Measurements from ENCODE around the gene NHLH1. TPM values are rescaled to one million over a fixed set of nuclear protein-coding genes. Genes with fewer than 3 reads are reported as not detected.

NHLH1 gene
- total RNA-seq, 1 donor from 2014 or later: not detected

DNA sequence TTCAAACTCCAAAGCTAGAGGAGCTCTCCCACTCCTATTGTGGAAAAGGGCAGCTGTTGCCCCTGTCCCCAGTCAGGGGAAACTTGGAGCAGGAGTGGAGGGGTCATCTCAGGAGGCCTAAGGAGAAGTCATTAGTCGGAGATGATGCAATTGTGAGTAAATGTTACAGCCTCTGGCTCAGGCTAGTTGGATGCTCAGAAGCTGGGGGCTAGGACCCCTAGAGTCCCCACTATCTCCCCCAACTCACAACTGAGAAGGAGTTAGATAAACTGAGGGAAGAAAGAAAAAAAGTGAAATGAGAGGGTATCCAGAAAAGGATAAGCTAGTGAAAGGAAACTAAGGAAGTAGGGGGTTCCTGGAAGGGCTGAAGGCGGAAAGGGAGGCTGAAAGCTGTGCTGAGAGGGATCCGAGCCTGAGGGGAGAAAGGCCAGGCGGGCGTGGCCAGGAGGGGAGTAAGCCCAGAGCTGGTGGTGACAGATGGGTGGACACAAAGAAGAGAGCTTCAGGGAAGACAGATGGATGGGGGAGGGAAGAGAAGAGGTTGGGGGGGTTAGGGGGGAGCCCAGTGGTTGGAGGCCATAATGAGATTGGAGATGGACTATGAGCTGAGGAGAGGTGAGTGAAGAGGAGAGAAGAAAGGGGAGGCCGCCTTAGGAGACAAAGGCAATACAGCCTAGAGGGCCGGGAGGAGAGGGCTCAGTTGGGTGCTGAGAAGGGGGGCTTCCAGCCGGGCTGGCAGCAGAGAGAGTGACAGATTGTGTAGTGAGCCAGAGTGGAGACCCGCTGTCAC is 4.5 kb upstream of the NHLH1 start:
- DNase-seq (no peak), ATAC-seq (no peak)
- TF ChIP-seq, protein P1, sequence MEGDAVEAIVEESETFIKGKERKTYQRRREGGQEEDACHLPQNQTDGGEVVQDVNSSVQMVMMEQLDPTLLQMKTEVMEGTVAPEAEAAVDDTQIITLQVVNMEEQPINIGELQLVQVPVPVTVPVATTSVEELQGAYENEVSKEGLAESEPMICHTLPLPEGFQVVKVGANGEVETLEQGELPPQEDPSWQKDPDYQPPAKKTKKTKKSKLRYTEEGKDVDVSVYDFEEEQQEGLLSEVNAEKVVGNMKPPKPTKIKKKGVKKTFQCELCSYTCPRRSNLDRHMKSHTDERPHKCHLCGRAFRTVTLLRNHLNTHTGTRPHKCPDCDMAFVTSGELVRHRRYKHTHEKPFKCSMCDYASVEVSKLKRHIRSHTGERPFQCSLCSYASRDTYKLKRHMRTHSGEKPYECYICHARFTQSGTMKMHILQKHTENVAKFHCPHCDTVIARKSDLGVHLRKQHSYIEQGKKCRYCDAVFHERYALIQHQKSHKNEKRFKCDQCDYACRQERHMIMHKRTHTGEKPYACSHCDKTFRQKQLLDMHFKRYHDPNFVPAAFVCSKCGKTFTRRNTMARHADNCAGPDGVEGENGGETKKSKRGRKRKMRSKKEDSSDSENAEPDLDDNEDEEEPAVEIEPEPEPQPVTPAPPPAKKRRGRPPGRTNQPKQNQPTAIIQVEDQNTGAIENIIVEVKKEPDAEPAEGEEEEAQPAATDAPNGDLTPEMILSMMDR (IDR thresholded peaks at IDR 0.05): no peak
- peaks cover 27% of the 10 kb centered on the region for H3K36me3 ChIP-seq
- H3K27ac ChIP-seq: no peak overlapping the region
- H3K27me3 ChIP-seq: no peaks in the 10 kb centered on the region
- no peak overlapping the region for H3K4me3 ChIP-seq
- H3K4me1 ChIP-seq: no peaks in the 10 kb centered on the region
- intact Hi-C loops (cut with DNase I): no loop called here
- H3K9me3 ChIP-seq: no peaks in the 10 kb centered on the region

DNA sequence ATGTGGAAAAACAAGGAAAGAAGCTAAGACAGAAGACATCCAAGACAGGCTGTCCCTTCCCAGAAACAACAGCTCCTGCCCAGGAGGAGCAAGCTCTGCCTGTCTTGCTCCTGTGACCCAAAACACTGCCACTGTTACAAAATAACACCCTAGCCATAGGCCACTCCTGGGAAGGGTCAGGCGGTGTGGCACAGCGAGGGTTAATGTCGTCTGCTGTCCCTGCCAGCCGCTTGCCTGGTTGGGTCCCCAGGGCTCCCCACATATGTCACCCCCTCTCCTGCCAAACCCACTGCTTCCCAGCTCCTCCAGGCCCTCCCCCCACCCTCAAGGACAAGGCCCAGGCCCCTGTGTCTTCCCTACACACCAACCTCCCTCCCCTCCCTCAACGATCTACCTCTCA is 3.9 kb upstream of the NHLH1 start:
- DNase-seq: no peak
- Histone ChIP-seq H3K9me3 (no peaks in the 10 kb centered on the region), H3K4me1 (no peaks in the 10 kb centered on the region), H3K4me3 (no peak overlapping the region), H3K36me3 (peaks cover 21% of the 10 kb centered on the region), H3K27me3 (no peaks in the 10 kb centered on the region), H3K27ac (no peak overlapping the region)
- no peak for ATAC-seq
- TF ChIP-seq, protein P1 (IDR thresholded peaks at IDR 0.05): no peak
- intact Hi-C loops (cut with DNase I): no loop called here

DNA sequence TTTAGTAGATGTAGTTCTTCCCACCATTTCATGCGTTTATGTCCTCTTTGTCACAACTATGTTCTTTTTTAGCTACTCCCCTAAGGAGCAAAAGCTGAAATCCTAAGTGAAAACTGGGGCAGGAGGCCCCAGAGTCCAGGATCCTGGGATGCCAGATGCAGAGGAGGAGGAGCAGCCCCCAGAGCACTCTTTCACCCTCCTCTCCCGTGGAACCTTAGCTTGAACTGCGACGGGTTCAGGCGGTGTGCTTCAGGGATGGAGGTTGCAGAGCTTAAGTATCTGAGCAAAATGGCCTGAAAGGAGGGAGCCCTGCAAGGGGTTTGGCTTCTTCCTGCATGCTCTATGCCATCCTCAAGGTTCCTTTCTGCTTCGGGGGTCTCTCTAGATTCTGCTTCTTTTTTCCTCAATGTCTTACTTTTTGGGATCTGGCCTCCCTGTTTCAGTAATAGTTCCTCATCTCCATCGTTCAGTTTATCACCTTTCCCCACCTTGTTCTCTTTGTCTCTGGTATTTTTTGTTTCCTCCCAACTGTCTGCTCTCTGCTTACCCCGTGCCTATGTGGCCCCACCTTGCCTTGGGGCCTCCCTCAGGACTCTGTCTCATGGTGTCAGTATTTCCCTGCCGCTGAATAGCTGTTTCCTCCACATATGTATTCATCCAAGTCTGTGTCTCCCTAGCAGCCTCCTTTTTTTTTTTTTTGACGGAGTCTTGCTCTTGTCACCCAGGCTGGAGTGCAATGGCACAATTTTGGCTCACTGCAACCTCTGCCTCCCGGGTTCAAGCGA is 2.7 kb upstream of the NHLH1 start:
- DNase-seq (no peak), ATAC-seq (no peak)
- H3K27me3 ChIP-seq: no peaks in the 10 kb centered on the region
- TF ChIP-seq, protein P1 (IDR thresholded peaks at IDR 0.05): no peak
- H3K36me3 ChIP-seq: peaks cover 14% of the 10 kb centered on the region
- no peaks in the 10 kb centered on the region for H3K4me1 ChIP-seq
- intact Hi-C loops (cut with DNase I): no loop called here
- no peak overlapping the region for H3K27ac ChIP-seq
- no peaks in the 10 kb centered on the region for H3K9me3 ChIP-seq
- H3K4me3 ChIP-seq: no peak overlapping the region

DNA sequence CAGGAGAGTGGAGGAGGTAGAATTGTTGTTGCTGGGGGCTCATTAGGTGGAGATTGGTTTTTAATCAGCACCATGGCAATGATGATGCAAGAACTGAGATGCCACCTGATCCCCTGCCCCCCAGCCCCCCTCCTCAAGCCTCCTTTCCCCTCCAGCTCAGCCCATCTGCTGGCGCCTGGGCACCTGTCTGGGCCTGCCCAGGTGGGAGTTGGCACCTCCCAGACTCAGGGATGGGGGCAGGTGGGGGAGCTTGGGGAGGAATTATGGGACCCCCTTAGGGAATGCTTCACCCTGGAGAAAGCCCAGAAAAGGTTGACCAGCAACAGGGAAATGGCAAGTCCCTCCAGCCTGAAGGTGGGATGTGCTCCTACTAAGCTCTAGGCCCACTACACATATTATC is 1.5 kb upstream of the NHLH1 start:
- intact Hi-C loops (cut with DNase I): no loop called here
- Histone ChIP-seq H3K27ac (no peak overlapping the region), H3K4me1 (no peaks in the 10 kb centered on the region), H3K4me3 (no peak overlapping the region), H3K36me3 (peaks cover 5% of the 10 kb centered on the region), H3K27me3 (no peaks in the 10 kb centered on the region), H3K9me3 (no peaks in the 10 kb centered on the region)
- TF ChIP-seq, protein P1 (IDR thresholded peaks at IDR 0.05): no peak
- ATAC-seq: no peak
- no peak for DNase-seq

DNA sequence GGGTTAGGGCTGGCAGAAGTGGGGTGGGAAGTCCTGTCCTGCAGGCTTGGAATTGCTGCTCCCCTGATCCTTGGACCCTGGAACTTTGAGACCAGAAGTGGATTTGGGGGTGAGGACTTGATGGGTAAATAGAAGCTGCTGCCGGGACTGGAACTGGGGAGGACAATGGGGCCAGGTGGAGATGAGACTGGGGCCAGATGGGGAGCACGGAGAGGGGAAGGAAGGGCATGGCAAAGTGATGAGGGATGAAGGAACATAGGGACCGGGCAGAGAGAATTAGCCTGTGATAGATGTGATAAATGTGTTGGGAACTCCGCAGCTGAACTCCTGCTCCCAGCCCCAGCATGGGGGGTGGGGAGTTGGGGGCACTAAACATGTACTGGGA is 637 bp downstream of the NHLH1 start:
- ATAC-seq: no peak
- peak; percentile 29 for DNase-seq
- Histone ChIP-seq H3K27me3 (no peaks in the 10 kb centered on the region), H3K4me1 (no peaks in the 10 kb centered on the region), H3K27ac (no peak overlapping the region), H3K36me3 (no peaks in the 10 kb centered on the region), H3K9me3 (no peaks in the 10 kb centered on the region), H3K4me3 (no peak overlapping the region)
- TF ChIP-seq, protein P1 (IDR thresholded peaks at IDR 0.05): no peak
- intact Hi-C loops (cut with DNase I): no loop called here
